ENCODE data around the gene CXCL6.

CXCL6 gene

DNA sequence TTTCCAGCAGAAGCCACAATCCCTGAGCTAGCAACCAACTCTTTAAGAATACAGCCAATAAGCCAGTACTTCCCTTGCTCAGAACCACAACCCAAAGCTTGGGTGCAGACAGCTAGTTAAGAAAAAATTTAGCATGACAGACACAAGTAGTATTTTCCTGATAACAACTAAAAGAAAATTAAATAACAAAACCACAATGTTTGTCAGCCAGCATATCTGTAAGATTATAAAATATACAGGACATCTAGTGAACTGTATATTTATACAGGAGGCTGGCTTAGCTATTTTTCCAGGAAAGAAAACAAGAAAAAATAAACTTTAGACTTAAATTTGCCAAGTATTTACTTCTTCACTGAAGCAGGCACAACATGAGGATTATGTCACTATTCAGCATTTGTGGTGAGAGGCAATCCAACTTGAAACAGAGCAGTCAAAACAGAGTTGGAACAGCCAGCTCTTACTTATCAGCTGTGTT lies 23.2 kb downstream of the CXCL6 start:
- ATAC-seq = no peak
- no peak for TF ChIP-seq ARNTL (CRISPR knock-in tag; IDR thresholded peaks at IDR 0.05; ENCODE audit: borderline replicate concordance, low read depth)
- TF ChIP-seq GLIS3 (CRISPR knock-in tag; IDR thresholded peaks at IDR 0.05) = no peak
- TF ChIP-seq, protein P1, sequence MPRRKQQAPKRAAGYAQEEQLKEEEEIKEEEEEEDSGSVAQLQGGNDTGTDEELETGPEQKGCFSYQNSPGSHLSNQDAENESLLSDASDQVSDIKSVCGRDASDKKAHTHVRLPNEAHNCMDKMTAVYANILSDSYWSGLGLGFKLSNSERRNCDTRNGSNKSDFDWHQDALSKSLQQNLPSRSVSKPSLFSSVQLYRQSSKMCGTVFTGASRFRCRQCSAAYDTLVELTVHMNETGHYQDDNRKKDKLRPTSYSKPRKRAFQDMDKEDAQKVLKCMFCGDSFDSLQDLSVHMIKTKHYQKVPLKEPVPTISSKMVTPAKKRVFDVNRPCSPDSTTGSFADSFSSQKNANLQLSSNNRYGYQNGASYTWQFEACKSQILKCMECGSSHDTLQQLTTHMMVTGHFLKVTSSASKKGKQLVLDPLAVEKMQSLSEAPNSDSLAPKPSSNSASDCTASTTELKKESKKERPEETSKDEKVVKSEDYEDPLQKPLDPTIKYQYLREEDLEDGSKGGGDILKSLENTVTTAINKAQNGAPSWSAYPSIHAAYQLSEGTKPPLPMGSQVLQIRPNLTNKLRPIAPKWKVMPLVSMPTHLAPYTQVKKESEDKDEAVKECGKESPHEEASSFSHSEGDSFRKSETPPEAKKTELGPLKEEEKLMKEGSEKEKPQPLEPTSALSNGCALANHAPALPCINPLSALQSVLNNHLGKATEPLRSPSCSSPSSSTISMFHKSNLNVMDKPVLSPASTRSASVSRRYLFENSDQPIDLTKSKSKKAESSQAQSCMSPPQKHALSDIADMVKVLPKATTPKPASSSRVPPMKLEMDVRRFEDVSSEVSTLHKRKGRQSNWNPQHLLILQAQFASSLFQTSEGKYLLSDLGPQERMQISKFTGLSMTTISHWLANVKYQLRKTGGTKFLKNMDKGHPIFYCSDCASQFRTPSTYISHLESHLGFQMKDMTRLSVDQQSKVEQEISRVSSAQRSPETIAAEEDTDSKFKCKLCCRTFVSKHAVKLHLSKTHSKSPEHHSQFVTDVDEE (CRISPR knock-in tag; IDR thresholded peaks at IDR 0.05) = no peak
- TF ChIP-seq CSDC2 (CRISPR knock-in tag; IDR thresholded peaks at IDR 0.05) = no peak
- TF ChIP-seq TCF4 (CRISPR knock-in tag; IDR thresholded peaks at IDR 0.05; ENCODE audit: borderline replicate concordance) = no peak
- TF ChIP-seq SNAI2 (CRISPR knock-in tag; IDR thresholded peaks at IDR 0.05) = no peak
- TF ChIP-seq RARB (CRISPR knock-in tag; IDR thresholded peaks at IDR 0.05) = no peak

DNA sequence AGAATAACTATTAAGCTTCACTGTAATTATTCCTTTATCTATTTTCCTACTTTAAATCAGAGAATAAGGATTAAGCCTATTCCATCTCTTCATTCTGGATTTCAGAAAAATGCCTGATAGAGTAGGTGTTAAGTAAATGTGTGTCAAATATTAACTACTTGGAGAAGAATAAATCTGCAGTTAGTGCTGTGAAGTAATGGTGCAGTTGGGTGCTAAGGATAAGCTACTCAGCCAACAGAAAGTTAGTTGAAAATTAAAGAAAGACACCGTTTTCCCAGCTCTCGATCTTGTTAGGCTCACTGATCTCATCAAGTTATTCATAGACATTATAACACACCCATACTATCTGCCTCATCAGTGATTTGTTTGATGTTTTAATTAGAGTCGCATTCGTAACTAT lies 23.7 kb downstream of the CXCL6 start:
- ATAC-seq = no peak
- TF ChIP-seq GLIS3 (CRISPR knock-in tag; IDR thresholded peaks at IDR 0.05) (no peak), ESRRG (CRISPR knock-in tag; IDR thresholded peaks at IDR 0.05) (no peak), SNAI2 (CRISPR knock-in tag; IDR thresholded peaks at IDR 0.05) (no peak), RARB (CRISPR knock-in tag; IDR thresholded peaks at IDR 0.05) (no peak), BACH2 (CRISPR knock-in tag; IDR thresholded peaks at IDR 0.05; ENCODE audit: borderline replicate concordance) (no peak), ISL1 (CRISPR knock-in tag; IDR thresholded peaks at IDR 0.05) (no peak), OSR1 (CRISPR knock-in tag; IDR thresholded peaks at IDR 0.05) (no peak), PPARA (CRISPR knock-in tag; IDR thresholded peaks at IDR 0.05; ENCODE audit: borderline replicate concordance) (no peak), ARNTL (CRISPR knock-in tag; IDR thresholded peaks at IDR 0.05; ENCODE audit: borderline replicate concordance, low read depth) (no peak), ZNF70 (CRISPR knock-in tag; IDR thresholded peaks at IDR 0.05) (no peak), TCF4 (CRISPR knock-in tag; IDR thresholded peaks at IDR 0.05; ENCODE audit: borderline replicate concordance) (no peak), ZNF565 (CRISPR knock-in tag; conservative IDR thresholded peaks at IDR 0.05; ENCODE audit: low read depth) (no peak)
- TF ChIP-seq, protein P2, sequence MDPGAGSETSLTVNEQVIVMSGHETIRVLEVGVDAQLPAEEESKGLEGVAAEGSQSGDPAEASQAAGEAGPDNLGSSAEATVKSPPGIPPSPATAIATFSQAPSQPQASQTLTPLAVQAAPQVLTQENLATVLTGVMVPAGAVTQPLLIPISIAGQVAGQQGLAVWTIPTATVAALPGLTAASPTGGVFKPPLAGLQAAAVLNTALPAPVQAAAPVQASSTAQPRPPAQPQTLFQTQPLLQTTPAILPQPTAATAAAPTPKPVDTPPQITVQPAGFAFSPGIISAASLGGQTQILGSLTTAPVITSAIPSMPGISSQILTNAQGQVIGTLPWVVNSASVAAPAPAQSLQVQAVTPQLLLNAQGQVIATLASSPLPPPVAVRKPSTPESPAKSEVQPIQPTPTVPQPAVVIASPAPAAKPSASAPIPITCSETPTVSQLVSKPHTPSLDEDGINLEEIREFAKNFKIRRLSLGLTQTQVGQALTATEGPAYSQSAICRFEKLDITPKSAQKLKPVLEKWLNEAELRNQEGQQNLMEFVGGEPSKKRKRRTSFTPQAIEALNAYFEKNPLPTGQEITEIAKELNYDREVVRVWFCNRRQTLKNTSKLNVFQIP (CRISPR knock-in tag; IDR thresholded peaks at IDR 0.05; ENCODE audit: borderline replicate concordance, low read depth) = no peak
- TF ChIP-seq, protein P3, sequence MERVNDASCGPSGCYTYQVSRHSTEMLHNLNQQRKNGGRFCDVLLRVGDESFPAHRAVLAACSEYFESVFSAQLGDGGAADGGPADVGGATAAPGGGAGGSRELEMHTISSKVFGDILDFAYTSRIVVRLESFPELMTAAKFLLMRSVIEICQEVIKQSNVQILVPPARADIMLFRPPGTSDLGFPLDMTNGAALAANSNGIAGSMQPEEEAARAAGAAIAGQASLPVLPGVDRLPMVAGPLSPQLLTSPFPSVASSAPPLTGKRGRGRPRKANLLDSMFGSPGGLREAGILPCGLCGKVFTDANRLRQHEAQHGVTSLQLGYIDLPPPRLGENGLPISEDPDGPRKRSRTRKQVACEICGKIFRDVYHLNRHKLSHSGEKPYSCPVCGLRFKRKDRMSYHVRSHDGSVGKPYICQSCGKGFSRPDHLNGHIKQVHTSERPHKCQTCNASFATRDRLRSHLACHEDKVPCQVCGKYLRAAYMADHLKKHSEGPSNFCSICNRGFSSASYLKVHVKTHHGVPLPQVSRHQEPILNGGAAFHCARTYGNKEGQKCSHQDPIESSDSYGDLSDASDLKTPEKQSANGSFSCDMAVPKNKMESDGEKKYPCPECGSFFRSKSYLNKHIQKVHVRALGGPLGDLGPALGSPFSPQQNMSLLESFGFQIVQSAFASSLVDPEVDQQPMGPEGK (CRISPR knock-in tag; IDR thresholded peaks at IDR 0.05; ENCODE audit: borderline replicate concordance) = no peak
- TF ChIP-seq, protein P1 (CRISPR knock-in tag; IDR thresholded peaks at IDR 0.05) = no peak
- TF ChIP-seq, protein P4, sequence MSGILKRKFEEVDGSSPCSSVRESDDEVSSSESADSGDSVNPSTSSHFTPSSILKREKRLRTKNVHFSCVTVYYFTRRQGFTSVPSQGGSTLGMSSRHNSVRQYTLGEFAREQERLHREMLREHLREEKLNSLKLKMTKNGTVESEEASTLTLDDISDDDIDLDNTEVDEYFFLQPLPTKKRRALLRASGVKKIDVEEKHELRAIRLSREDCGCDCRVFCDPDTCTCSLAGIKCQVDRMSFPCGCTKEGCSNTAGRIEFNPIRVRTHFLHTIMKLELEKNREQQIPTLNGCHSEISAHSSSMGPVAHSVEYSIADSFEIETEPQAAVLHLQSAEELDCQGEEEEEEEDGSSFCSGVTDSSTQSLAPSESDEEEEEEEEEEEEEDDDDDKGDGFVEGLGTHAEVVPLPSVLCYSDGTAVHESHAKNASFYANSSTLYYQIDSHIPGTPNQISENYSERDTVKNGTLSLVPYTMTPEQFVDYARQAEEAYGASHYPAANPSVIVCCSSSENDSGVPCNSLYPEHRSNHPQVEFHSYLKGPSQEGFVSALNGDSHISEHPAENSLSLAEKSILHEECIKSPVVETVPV (CRISPR knock-in tag; IDR thresholded peaks at IDR 0.05) = no peak

DNA sequence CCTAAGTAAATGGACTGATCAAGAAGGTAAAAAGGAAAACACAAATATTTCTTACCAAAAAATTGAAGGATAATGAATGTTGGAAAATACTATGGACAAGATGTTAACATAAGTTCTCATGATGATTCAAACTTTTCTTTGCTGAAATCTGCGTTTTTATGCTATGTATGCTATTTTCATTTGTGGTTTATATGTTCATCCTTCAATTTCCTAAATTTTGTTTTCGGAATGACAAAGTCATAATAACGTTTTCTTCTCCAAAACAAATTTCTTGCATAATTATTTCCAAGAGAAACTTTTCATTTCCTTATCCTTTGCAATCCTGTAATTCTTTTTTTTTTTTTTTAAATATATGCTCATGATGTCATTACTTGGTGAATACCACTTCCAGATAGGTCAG lies 24.4 kb downstream of the CXCL6 start:
- ATAC-seq = no peak
- TF ChIP-seq OSR1 (CRISPR knock-in tag; IDR thresholded peaks at IDR 0.05) (no peak), SNAI2 (CRISPR knock-in tag; IDR thresholded peaks at IDR 0.05) (no peak), CSDC2 (CRISPR knock-in tag; IDR thresholded peaks at IDR 0.05) (no peak), BACH2 (CRISPR knock-in tag; IDR thresholded peaks at IDR 0.05; ENCODE audit: borderline replicate concordance) (no peak), ZNF8 (CRISPR knock-in tag; IDR thresholded peaks at IDR 0.05) (no peak), ZC3H10 (CRISPR knock-in tag; IDR thresholded peaks at IDR 0.05) (no peak)
- TF ChIP-seq, protein P1 (CRISPR knock-in tag; IDR thresholded peaks at IDR 0.05) = no peak
- TF ChIP-seq, protein P3 (CRISPR knock-in tag; IDR thresholded peaks at IDR 0.05; ENCODE audit: borderline replicate concordance) = no peak
- TF ChIP-seq, protein P4 (CRISPR knock-in tag; IDR thresholded peaks at IDR 0.05) = no peak
